H4 (cell line): ENCODE results near the gene LPXN. TPM values are rescaled to one million over a fixed set of nuclear protein-coding genes. Genes with fewer than 3 reads are reported as not detected.
A peak's percentile ranks its signal among the peaks of the same experiment; 100 is the strongest.
"Not testable (repeated sequence)": the region's sequence is repeated elsewhere in the genome, so short reads cannot be mapped to it uniquely, and the experiment has no call there.

Experiments
- DNase-seq: peaks from one replicate; pipeline ENCODE4 v3.0.0-alpha.2; 2015; ENCODE audit warnings: low spot score
- total RNA-seq: library from RNA; depleted of rRNA; stranded (reverse); fragments of >200 nt; shearing (Covaris generic); gene quantifications from 2 replicates; pipeline ENCODE4 v1.2.3, GENCODE V29; 2014

The LPXN gene
- total RNA-seq, 1 experiment from 2014 or later, result 10.7 TPM

GRCh38 chr11:58579192-58580129 is 3.8 kb upstream of the LPXN start:
- peak; percentile 88 for DNase-seq

GRCh38 chr11:58578635-58579191 is 3.1 kb upstream of the LPXN start, which contains the start of gene ZFP91:
Gene ZFP91 (plus strand): TSS chr11:58579063. CDS start chr11:58579282, 219 bp downstream.
- peak; percentile 97 for DNase-seq

DNA sequence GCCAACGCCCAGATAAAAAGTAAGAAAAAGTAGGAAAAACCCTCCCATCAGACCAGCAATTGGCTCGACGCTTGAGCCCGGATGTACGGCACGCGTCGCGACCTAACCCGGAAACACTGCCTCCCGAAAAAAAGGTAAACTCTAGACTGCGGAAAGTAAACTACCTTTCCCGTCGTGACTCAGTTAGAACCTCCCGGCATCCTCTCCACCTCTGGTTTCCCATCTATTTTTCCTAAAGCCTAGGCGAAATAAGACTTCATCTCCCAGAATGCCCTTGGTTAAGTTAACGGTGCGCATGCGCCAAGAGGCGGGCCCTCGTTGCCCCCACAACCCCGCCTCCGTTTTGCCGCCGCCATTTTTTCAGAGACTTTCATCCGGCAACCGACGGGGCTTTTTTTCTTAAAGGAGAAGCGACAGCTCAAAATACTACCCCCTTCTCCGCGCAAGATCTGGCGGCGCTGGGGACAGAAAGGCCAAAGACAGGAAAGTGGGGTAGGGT is 2.5 kb upstream of the LPXN start:
- peak; percentile 98 for DNase-seq

DNA sequence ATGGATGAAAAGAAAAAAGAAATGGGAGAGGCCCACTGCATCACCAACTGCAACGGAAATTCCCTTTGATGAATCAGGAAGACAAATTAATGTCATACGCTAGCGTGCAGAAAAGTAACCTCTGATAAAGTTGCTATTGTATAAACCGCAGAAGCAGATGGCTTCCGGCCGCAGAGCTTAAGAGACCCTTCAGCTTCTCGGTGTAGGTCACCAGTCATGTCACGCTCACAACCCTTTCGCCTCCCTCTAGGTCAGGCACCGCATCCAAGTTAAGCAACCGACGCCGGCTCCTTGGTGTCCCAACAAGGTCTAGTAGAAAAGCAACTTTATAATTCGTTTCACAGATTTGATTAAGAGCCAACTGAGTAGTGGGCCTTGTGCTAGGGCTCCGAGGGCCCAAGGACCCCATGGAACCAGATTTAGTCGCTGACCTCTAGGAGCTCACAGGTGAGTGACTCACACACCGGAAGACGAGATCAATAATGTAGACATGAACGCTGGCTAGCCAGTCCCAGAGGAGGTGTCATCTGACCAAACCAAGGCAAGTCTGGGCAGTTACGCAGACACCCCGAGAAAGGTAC is 2.0 kb upstream of the LPXN start:
- peak; percentile 74 for DNase-seq

DNA sequence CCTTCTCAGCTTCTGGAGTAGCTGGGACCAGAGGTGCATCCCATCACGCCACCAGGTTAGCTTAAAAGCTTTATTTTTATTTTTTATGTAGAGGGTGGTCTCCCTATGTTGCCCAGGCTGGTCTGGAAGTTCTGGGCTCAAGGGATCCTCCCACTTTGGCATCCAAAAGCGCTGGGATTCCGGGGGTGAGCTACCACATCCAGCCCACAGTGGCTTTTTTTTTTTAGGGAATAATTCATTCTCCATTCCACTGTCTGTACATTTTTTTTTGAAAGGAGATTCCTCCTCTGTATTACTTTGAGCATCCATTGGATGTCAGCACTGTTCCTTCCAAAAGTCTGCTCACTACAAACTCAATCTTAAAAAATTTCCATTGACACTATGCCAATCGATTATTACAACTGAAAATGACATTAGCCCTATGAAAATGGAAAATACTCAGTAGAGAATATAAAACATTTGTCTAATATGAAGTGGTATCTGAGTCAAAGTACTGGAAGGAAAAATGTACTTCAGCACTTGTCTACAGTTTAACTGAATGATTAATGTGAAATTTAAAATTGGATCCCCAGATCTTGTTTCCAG is 1.3 kb upstream of the LPXN start:
- DNase-seq, result peak; percentile 13

DNA sequence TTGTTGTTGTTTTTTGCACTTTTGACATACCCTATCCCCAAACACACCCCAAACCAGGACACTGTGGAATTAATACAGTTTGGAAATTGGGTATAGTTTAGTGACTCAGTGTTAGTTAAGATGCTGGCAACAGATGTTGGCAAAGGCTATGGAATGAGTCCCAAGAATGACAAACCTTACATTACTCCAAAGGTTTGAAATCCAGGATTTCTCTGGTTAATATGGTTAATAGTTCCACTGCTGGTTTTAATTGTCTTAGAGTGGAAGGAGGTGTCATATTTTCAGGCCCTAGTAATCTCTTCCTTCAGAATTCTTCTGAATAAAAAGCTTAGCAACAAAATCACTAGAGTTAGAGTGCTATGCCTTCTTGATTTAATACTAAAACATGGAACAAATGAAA is 775 bp downstream of the LPXN start:
- DNase-seq, result no peak

- DNase-seq, result peak; percentile 52
These were observed 2.1 kb downstream of the LPXN start for GRCh38 chr11:58573451-58574104.

DNA sequence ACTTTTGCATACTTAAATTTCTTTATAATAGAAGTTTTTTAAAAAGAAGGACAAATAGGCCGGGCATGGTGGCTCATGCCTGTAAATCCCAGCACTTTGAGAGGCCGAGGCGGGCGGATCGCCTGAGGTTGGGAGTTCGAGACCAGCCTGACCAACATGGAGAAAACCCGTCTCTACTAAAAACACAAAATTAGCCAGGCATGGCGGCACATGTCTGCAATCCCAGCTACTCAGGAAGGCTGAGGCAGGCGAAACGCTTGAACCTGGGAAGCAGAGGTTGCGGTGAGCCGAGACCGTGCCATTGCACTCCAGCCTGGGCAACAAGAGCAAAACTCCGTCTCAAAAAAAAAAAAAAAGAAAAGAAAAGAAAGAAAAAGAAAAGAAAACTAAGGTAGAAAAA is 2.8 kb downstream of the LPXN start:
- not testable (repeated sequence) for DNase-seq

GRCh38 chr11:58567889-58568512 is 7.7 kb downstream of the LPXN start:
- peak; percentile 41 for DNase-seq

GRCh38 chr11:58564231-58564630 is 11.4 kb downstream of the LPXN start:
- no peak for DNase-seq

GRCh38 chr11:58562375-58562800 is 13.3 kb downstream of the LPXN start:
- DNase-seq, result no peak

DNA sequence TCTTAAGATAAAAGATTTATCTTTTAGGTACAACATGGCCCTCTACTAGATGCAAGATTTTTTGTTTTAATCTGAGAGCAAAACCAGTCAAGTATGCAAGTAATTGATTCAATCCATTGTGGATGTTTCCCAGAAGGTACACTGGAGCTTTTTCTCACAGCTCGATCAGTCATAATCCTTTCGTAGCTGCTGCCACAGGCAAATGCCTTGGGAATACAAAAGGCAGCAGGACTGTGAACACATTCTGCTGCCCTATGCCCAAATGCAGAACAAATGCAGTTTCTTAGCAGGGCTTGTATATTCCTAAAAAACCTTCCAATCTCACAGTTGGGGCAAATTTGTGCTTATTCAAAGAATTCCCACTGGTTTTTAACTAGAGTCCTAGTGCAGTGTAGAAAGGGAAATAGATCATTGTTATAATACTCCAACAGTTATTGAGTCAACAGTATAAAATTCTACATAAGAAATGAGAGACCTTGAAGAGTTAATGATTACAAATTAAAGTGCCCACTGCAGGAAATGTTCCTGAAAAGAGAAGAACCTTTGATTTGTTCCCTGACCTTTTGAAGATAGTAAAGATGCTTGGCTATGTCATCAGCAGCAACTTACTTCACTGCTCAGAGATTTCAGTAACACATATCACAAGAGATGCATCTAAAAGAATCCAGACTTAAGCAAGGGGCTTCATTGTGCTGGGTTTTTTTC is 14.1 kb downstream of the LPXN start:
- no peak for DNase-seq

DNA sequence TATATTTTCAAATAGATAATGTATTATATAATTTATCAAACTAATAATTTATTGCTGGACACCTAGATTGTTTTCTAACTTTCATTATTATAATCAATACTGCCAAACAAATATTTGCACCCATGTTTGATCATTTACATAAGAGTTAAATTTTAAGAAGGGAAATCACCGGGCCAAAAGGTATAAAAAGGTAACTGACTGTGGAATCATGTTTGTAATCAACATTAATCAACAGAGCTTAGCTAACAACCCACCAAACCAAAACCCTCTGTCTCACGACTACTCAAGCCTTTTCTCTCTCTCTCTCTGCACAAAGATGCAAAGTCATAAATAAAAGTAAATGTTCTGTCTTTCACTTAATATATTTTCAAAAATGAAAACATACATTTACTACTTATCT is 14.8 kb downstream of the LPXN start:
- no peak for DNase-seq

GRCh38 chr11:58549644-58550043 is 26.0 kb downstream of the LPXN start:
- DNase-seq, result no peak

- no peak for DNase-seq
These were observed 28.8 kb downstream of the LPXN start for GRCh38 chr11:58546841-58547240.

DNA sequence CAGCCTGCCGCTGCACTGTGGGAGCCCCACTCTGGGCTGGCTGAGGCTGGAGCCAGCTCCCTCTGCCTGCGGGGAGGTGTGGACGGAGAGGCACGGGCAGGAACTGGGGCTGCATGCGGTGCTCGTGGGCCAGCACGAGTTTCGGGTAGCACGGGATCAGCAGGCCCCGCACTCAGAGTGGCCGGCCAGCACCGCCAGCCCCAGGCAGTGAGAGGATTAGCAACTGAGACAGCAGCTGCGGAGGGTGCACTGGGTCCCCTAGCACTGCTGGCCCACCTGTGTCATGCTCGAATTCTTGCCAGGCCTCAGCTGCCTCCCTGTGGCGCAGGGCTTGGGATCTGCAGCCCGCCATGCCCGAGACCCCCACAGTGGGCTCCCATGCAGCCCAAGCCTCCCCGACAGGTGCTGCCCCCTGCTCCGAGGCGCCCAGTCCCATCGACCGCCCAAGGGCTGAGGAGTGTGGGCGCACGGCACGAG is 43.8 kb downstream of the LPXN start:
- no peak for DNase-seq

- no peak for DNase-seq
These were observed 45.4 kb downstream of the LPXN start for GRCh38 chr11:58530236-58530635.

- DNase-seq, result no peak
These were observed 48.2 kb downstream of the LPXN start for GRCh38 chr11:58527429-58527828.

GRCh38 chr11:58526721-58527120 is 48.9 kb downstream of the LPXN start:
- DNase-seq, result no peak

DNA sequence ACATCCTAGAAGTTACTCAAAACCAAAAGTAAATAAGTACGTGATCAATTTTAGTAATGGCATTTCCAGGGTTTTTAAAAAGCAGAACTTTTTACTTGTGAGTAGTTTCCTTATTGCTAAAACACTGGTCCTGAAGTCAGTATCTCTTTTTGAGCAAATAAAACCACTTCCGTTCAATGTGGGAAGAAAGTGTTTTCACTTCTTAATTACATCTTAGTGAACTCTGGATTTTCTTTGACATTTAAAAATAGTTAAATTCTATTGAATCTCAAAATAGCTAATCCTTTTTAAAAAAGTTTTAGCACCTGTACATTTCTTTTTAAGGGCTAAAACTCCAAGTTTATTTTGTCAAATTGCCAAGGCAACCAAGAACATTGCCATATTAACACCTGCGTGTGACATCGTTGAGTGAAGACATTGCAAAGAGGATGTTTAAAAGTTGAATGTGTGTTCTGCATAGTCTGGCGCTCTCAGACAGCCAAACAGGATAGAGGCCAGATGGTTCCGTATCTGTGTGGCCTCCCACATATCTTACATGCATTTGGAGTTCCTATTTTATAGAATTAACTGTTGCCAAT is 50.5 kb downstream of the LPXN start:
- DNase-seq, result no peak
